Hematopoietic multipotent progenitor cell treated with erythropoietin and hydrocortisone succinate and interleukin-3 and kit ligand, for 8 days (in vitro differentiated cells): ENCODE measurements around the gene ATP5F1D.

Experiments
- DNase-seq: peaks from one replicate; pipeline ENCODE4 v3.0.0-alpha.2; 2015

Gene ATP5F1D

GRCh38 chr19:1271528-1272422 is 30.2 kb downstream of the ATP5F1D start:
- no peak for DNase-seq

DNA sequence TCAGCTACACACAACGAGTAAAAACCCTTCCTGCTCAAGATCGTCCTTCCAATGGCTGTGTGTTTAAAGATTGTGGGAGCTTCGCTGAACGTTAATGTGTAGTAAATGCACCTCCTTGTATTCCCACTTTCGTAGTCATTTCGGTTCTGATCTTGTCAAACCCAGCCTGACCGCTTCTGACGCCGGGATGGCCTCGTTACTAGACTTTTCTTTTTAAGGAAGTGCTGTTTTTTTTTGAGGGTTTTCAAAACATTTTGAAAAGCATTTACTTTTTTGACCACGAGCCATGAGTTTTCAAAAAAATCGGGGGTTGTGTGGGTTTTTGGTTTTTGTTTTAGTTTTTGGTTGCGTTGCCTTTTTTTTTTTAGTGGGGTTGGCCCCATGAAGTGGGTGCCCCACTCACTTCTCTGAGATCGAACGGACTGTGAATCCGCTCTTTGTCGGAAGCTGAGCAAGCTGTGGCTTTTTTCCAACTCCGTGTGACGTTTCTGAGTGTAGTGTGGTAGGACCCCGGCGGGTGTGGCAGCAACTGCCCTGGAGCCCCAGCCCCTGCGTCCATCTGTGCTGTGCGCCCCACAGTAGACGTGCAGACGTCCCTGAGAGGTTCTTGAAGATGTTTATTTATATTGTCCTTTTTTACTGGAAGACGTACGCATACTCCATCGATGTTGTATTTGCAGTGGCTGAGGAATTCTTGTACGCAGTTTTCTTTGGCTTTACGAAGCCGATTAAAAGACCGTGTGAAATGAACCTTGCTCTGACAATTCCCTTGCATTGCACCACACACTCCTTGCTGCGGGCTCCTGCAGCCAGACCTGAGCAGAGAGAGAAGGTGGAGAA is 31.1 kb downstream of the ATP5F1D start:
- no peak for DNase-seq

DNA sequence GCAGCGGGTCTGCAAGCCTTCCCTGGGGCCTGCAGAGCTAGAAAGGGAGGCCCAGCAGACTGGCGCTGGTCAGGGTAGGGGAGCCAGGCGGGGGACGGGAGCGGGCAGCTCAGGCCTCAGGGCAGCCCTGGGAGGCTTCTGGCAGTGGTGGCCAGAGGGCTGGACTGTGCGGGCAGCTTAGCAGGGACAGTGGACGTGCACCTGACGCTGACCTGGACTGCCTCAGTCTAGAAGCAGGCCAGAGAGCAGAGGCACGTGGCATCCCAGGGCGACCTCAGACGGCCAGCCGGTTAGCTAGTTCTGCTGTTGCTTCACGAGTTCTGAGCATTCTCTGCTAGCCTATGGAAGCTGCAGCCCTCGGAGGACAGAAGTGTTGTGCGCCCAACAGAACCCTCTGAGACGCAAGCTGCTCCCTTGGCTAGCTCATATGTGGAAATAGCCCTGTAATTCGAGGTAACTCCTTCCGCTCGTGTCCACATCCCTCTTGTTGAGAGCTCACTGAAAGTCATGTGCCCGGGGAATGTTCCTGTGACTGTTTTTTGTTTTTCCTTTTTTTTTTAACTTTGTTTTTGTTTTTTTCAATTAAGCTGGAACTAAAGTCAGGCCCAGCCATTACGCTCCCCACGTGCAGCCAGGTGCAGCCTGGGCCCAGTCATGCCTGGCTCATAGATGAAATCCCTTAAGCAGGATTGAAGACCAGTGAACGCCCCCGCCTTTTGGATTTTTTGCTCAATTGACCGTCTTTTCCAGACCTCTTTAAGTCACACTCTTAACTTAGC is 31.9 kb downstream of the ATP5F1D start:
- DNase-seq, result no peak

- DNase-seq, result no peak
These were observed 32.7 kb downstream of the ATP5F1D start for GRCh38 chr19:1274081-1274851.

GRCh38 chr19:1274852-1275259 is 33.3 kb downstream of the ATP5F1D start:
- DNase-seq, result no peak

GRCh38 chr19:1275260-1275975 is 33.9 kb downstream of the ATP5F1D start, which contains the start of gene FAM174C:
Gene FAM174C, plus strand, starts transcription at chr19:1275530. Its CDS starts 20 bp downstream, at chr19:1275550.
- peak; percentile 97 for DNase-seq

GRCh38 chr19:1275976-1276627 is 34.6 kb downstream of the ATP5F1D start:
- no peak for DNase-seq

DNA sequence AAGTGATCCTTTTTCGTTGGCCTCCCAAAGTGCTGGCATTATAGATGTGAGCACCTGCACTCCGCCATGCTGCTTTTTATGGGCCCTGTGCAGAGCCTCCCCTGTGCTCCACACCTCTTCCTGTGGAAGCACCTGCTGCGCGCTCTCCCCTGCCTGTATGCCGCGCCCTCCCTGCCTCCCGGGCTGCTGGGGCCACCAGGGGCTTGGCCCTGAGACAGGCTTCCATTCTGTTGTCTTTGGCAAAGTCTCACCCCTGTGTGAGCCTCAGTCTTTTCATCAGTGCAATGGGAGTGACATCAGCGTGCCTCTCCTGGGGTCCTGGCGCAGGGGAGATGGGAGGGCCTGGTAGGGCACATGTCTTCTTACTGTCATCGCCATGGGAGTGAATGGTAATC is 35.1 kb downstream of the ATP5F1D start:
- no peak for DNase-seq

DNA sequence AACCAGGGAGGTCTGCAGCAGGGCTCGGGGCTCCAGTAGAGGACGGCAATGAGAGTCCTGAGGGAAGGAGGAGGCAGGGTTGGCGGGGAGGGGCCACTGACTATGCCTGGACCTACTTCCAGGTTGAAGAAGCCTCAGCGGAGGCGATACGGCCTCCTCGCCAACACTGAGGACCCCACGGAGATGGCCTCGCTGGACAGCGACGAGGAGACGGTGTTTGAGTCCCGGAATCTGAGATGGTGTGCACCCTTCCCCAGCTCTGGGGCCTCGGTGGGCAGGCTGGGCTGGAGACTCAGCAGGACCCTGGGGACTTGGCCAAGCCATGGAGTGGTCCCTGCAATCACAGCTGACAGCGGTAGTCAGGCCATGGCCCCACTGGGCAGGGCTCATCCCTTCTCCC is 35.5 kb downstream of the ATP5F1D start:
- no peak for DNase-seq

GRCh38 chr19:1278074-1278473 is 36.5 kb downstream of the ATP5F1D start:
- DNase-seq, result no peak

DNA sequence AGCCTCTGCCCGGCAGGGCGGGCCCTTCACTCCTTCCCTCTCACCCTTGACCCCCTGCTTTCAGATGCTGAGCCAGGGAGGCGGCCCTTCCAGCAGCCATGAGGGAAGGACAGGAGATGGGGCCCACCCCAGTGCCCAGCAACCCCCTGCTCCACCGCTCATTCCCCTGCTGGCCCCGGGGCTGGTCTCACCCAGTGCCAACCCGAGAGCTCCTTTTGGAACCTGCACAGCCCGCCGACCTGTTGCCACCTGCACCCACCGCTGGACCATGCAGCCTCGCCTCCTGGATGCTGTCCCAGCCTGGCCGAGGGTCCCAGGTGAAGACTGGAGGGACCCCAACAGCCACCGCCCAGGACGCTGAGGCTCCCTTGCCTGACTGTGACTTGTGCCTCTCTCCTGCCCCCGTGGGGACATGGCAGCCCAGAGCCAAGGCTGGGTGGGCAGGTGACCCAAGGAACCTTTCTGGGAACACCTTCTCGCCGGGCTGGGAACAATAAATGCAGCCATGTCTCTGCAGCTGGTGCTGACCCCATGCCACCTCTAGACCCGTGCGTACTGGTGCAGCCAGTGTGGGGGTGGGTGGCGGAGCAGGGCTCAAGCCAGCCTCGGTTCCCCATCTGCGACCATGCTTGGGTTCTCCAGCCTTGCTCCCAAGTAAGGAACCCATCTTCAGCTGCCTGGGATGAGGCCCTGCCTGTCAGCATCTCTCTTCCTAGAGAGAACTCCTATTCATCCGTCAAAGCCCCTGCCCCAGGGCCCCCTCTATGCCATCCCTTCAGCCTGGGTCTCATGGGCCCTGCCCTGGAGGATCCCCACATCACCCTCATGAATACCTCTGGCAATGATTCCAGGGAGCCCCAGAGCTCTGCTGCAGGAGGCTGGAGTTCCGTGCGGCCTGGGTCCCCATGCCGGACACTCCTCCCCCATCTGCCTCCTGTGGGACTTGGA is 37.4 kb downstream of the ATP5F1D start:
- no peak for DNase-seq

DNA sequence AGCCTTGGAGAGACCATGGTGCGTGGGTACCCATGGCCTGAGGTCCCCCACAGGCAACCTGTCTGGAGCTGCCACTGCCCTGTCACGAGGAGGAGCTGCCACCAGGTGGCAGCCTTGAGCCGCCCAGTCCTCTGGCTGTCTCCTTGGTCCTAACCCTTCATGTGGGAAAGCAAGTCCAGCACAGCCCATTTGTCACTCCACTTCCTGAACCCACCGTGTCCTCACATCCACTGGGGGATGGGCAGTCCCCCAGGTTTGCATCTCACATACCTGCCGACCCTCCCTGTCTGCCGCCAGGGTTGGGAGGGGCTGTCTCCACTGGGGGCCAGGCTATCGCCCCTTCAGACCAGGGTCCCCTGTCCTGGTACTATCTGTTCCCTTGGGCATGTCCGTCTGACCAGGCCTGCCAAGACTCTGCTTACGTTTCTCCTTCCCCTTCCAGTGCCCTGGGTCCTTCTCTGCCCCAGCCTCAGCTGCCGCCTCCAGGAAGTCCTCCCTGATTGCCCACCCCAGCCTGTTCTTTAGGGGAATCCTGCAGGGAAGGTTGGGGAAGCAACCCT is 38.3 kb downstream of the ATP5F1D start:
- DNase-seq, result peak; percentile 84

DNA sequence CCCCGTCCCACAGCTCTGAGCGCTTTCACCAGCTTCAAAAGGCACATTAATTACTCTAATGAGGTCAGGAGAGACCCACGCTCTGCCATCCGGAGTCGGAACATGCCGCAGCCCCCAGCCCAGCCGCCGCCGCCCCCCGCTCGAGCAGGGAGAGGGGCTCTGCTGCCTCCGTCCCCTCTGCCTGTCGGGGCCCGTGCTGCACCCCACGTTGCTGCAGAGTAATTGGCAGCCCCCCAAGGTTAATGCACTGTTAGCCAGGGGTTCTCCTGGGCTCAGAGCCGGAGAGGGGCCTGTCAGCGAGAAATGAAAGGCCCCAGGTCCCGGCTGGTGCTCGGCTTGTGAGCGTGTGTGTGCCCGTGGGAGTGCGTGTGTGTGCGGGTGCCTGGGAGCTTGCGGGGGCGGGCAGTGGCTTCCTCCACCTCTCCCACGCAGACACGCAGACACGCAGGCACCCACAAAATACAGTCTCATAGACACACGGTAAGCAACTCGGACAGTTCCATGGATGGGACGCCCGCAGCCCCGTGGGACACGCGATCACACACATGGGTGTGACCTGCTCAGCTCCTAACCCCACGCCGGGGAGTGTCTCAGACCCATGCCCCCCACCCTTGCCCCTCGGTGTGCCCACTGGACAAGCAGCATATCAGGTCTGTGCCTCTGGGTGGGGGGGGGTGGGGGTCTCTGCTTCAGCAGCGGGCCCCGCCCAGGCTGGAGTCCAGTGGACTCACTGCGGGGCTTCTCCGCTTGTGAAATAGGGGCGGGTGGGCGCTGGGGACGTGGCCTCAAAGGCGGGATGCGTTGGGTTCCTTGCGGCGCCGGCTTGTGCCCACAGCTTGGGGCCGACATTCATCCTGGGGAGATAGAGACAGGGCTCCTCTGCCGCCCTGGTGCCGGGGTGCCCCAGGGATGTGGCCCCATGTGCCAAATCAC is 39.4 kb downstream of the ATP5F1D start:
- no peak for DNase-seq

- no peak for DNase-seq
These were observed 40.2 kb downstream of the ATP5F1D start for GRCh38 chr19:1281569-1282287.

GRCh38 chr19:1282588-1283206 is 41.1 kb downstream of the ATP5F1D start:
- DNase-seq, result no peak

DNA sequence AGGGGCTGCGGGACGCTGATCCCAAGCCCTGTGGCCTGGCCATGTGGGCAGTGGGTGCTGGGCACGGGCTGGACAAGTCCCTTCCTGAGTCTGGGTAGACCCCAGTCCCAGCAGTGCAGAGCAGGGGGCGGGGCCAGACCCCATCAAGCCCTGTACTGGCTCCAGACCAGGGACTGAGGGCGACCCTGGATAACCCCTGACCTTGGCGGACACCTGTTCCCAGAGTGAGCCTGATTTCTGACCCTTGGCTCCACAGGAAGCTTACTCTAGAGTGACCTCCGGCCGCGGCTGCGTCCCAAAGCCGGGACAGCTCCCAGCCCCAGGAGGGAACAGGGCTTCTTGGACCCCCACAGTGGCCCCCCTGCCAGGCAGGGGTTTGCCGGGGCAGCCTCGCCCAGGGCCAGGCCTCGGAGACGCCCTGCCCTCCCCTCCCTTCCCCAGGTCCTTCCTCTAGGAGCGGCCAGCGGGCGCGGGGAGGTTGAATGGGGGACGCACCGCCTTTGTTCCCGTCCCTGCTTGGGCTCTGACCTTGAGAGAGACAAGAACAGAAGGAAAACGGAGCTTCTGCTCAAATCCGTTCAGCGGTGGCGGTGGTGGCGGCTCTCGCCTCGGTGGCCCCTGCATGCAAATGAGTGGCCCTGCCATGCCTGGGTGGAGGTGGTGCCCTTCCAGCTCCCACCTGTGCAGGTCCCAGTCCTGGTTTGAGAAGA is 41.8 kb downstream of the ATP5F1D start:
- DNase-seq, result no peak
